CD8-positive, alpha-beta memory T cell (primary cell): Measurements from ENCODE around the gene TMEM18. TPM values are rescaled to one million over a fixed set of nuclear protein-coding genes. Genes with fewer than 3 reads are reported as not detected.

Experiments
- CTCF ChIA-PET: fragments of 350-600 bp; sonication (Branson Sonifier 250); formaldehyde crosslinking; loops from one replicate; lab custom pipeline; 2021; ENCODE audit warnings: antibody characterized with exemption; lab: Charles Lee
- POLR2A ChIA-PET: fragments of 350-600 bp; sonication (Branson Sonifier 250); formaldehyde crosslinking; loops from one replicate; lab custom pipeline; 2021; ENCODE audit warnings: antibody characterized with exemption; lab: Charles Lee
- DNase-seq, 5 donors: peaks; one replicate each; pipeline versions ENCODE4 v3.0.0 to v3.0.0-alpha.2; 2020 to 2022; ENCODE audit warnings: mixed read lengths in 1 of 5
- H3K27ac ChIP-seq: one replicate; pipeline ENCODE4 v1.7.0; 2013; ENCODE audit warnings: low read depth, mild to moderate bottlenecking, low read length, moderate library complexity
- H3K27me3 ChIP-seq: 2 replicates; pipeline ENCODE4 v1.7.0; 2013; ENCODE audit warnings: low read length, mild to moderate bottlenecking; ENCODE audit not compliant: insufficient read depth, poor library complexity, severe bottlenecking
- H3K36me3 ChIP-seq: 2 replicates; pipeline ENCODE4 v1.7.0; 2013; ENCODE audit warnings: mild to moderate bottlenecking, low read length, moderate library complexity; ENCODE audit not compliant: insufficient read depth
- H3K4me1 ChIP-seq: 2 replicates; pipeline ENCODE4 v1.7.0; 2013; ENCODE audit warnings: mild to moderate bottlenecking, low read length, moderate library complexity; ENCODE audit not compliant: insufficient read depth
- H3K4me3 ChIP-seq: 2 replicates; pipeline ENCODE4 v1.7.0; 2013; ENCODE audit warnings: mild to moderate bottlenecking, low read length
- H3K9me3 ChIP-seq: 2 replicates; pipeline ENCODE4 v1.7.0; 2013; ENCODE audit warnings: mild to moderate bottlenecking, low read length
- H3K27ac Mint-ChIP-seq, 8 donors: one replicate each; pipeline ENCODE4 v1.8.0; 2020 to 2021; ENCODE audit warnings: mixed read lengths in 8 of 8, mild to moderate bottlenecking in 6 of 8, inconsistent platforms in 3 of 8, moderate library complexity in 3 of 8
- H3K27me3 Mint-ChIP-seq, 2 donors: one replicate each; pipeline ENCODE4 v1.8.0; 2020 to 2021; ENCODE audit warnings: mixed read lengths in 2 of 2, mild to moderate bottlenecking in 1 of 2, moderate library complexity in 1 of 2
- H3K36me3 Mint-ChIP-seq, 3 donors: one replicate each; pipeline ENCODE4 v1.8.0; 2020 to 2021; ENCODE audit warnings: mixed read lengths in 3 of 3, inconsistent platforms in 1 of 3, mild to moderate bottlenecking in 1 of 3
- H3K4me1 Mint-ChIP-seq, 3 donors: one replicate each; pipeline ENCODE4 v1.8.0; 2020 to 2021; ENCODE audit warnings: mixed read lengths in 3 of 3, inconsistent platforms in 1 of 3, mild to moderate bottlenecking in 1 of 3
- H3K4me3 Mint-ChIP-seq, 7 donors: one replicate each; pipeline ENCODE4 v1.8.0; 2020 to 2021; ENCODE audit warnings: mixed read lengths in 7 of 7, mild to moderate bottlenecking in 6 of 7, moderate library complexity in 4 of 7, inconsistent platforms in 2 of 7
- H3K9me3 Mint-ChIP-seq, 5 donors: one replicate each; pipeline ENCODE4 v1.8.0; 2020 to 2022; ENCODE audit warnings: mixed read lengths in 5 of 5, mild to moderate bottlenecking in 3 of 5, moderate library complexity in 2 of 5, inconsistent platforms in 1 of 5
- polyA plus RNA-seq: library from polyadenylated mRNA; unstranded; fragments of 300-500 nt; fragmentation: Illumina TruSeq; gene quantifications from one replicate; pipeline ENCODE4 v1.2.3, GENCODE V29; 2021
- total RNA-seq, 2 experiments: library from RNA; stranded (reverse); gene quantifications; one replicate each; pipeline ENCODE4 v1.2.3, GENCODE V29; 2021

TMEM18 gene
- total and polyA plus RNA-seq, 3 experiments from 2014 or later = 20.7 to 23.3 (median 22.2) TPM

DNA sequence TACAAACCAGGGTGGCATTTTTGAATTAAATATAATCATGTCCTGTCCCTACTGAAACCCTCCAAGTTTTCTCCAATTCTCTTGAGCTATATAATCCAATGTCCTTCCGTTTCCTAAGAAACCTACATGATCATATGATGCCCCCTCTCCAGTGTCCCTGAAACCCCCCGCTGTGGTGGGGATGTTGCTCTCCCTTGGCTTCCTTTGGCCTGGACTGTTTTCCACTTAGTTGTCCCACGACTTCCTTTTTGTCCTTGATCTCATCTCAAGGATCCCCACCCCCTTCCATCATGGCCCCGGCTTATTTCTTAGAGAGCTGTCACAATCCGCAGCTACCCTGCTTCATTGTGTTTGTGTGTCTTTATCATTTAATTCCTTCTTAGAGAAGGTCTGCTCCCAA is 43.8 kb downstream of the TMEM18 start:
- peaks cover 6 to 13% of the 10 kb centered on the region in 2 donors for H3K27me3 Mint-ChIP-seq
- H3K36me3 Mint-ChIP-seq = no peaks in the 10 kb centered on the region
- H3K4me3 Mint-ChIP-seq = no peak overlapping the region
- Histone ChIP-seq H3K9me3 (no peaks in the 10 kb centered on the region), H3K4me1 (no peaks in the 10 kb centered on the region), H3K27ac (no peak overlapping the region), H3K4me3 (no peak overlapping the region), H3K27me3 (no peaks in the 10 kb centered on the region), H3K36me3 (no peaks in the 10 kb centered on the region)
- CTCF ChIA-PET = no interaction called here
- POLR2A ChIA-PET = no interaction called here
- no peak overlapping the region for H3K27ac Mint-ChIP-seq
- DNase-seq = no peak
- peaks cover 3 to 6% (median 5%) of the 10 kb centered on the region in 3 donors for H3K4me1 Mint-ChIP-seq
- H3K9me3 Mint-ChIP-seq = no peaks in the 10 kb centered on the region

- Mint-ChIP-seq H3K36me3 (no peaks in the 10 kb centered on the region), H3K9me3 (no peaks in the 10 kb centered on the region), H3K27ac (no peak overlapping the region), H3K4me1 (peaks cover 3 to 6% (median 5%) of the 10 kb centered on the region in 3 donors), H3K27me3 (peaks cover 10 to 19% of the 10 kb centered on the region in 2 donors), H3K4me3 (no peak overlapping the region)
- no peak overlapping the region for H3K27ac ChIP-seq
- CTCF ChIA-PET = no interaction called here
- H3K36me3 ChIP-seq = no peaks in the 10 kb centered on the region
- no peaks in the 10 kb centered on the region for H3K9me3 ChIP-seq
- no peak for DNase-seq
- H3K4me1 ChIP-seq = no peaks in the 10 kb centered on the region
- no peaks in the 10 kb centered on the region for H3K27me3 ChIP-seq
- POLR2A ChIA-PET = no interaction called here
- no peak overlapping the region for H3K4me3 ChIP-seq
These were observed 44.7 kb downstream of the TMEM18 start for GRCh38 chr2:632471-632870.

DNA sequence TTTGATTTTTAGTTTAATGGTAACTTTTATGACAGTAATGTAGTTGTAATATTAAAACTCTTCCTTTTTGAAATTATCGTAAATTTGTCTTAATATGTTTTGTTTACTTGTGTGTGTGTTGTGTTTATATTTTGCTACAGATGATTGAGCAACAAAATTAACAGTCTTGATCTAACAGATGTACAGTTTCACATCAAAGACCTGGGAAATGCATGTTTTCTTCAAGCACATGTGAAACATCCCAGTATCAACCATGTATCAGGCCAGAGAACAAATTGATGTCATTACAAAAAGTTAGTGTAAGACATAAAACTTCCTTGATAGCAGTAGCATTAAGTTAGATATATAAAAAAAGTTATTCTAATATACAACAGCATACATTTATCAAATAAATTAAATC is 45.5 kb downstream of the TMEM18 start:
- H3K9me3 ChIP-seq = no peaks in the 10 kb centered on the region
- Mint-ChIP-seq H3K4me3 (no peak overlapping the region), H3K9me3 (no peaks in the 10 kb centered on the region), H3K27ac (no peak overlapping the region), H3K4me1 (peaks cover 0 to 2% (median under 1%) of the 10 kb centered on the region in 3 donors), H3K27me3 (peaks cover 10 to 22% of the 10 kb centered on the region in 2 donors), H3K36me3 (no peaks in the 10 kb centered on the region)
- no peaks in the 10 kb centered on the region for H3K4me1 ChIP-seq
- POLR2A ChIA-PET = no interaction called here
- H3K4me3 ChIP-seq = no peak overlapping the region
- no peak for DNase-seq
- no peaks in the 10 kb centered on the region for H3K27me3 ChIP-seq
- no peak overlapping the region for H3K27ac ChIP-seq
- CTCF ChIA-PET = no interaction called here
- H3K36me3 ChIP-seq = no peaks in the 10 kb centered on the region

DNA sequence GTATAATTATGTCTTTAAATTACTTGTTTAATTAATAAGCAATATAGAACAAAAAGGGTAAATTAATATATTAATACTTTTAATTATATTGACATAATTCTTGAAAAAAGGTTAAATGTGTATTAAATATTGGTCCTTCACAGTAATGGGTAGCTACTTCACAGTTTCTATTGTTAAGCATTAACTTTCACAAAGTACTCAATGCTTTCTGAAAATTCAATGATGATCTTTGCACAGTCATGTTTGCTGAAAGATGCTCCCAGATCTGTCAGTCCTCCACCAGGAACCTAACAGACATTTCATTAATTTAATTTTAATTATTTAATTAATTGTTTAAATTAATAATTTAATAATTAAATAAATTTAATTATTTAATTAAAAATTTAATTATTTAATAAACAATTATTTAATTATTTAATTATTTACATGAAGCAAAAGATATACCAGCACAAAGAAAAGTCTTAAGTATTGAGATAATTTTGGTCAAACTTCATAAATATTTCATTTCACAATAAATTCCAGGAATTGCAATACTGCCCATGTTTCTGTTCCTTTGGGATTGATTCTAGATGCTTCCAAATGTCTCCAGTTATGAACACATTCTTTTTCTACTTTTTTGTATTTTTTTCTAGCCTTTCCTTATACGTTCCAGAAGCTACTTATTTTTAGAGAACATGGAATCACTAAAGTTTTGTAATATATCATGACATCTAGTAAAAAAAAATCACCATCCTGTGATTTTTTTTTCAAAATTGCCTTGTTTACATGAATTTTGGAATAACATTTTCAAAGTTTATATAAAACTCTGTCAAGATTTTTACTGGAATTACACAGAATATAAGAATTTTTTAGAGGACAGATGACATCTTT is 46.5 kb downstream of the TMEM18 start:
- no peaks in the 10 kb centered on the region for H3K4me1 Mint-ChIP-seq

GRCh38 chr2:629961-630360 is 47.2 kb downstream of the TMEM18 start:
- Histone ChIP-seq H3K27ac (no peak overlapping the region), H3K4me3 (no peak overlapping the region), H3K36me3 (no peaks in the 10 kb centered on the region), H3K27me3 (no peaks in the 10 kb centered on the region), H3K4me1 (no peaks in the 10 kb centered on the region), H3K9me3 (no peaks in the 10 kb centered on the region)
- H3K4me3 Mint-ChIP-seq = no peak overlapping the region
- peaks cover 8 to 24% of the 10 kb centered on the region in 2 donors for H3K27me3 Mint-ChIP-seq
- H3K36me3 Mint-ChIP-seq = no peaks in the 10 kb centered on the region
- no peaks in the 10 kb centered on the region for H3K9me3 Mint-ChIP-seq
- ChIA-PET POLR2A (no interaction called here), CTCF (no interaction called here)
- H3K27ac Mint-ChIP-seq = no peak overlapping the region
- no peaks in the 10 kb centered on the region for H3K4me1 Mint-ChIP-seq
- no peak for DNase-seq

More for the DNA sequence above, 46.5 kb downstream of the TMEM18 start:
- no peak for DNase-seq
- no peak overlapping the region for H3K27ac ChIP-seq
- CTCF ChIA-PET = no interaction called here
- no peaks in the 10 kb centered on the region for H3K27me3 ChIP-seq
- POLR2A ChIA-PET = no interaction called here
- Mint-ChIP-seq H3K36me3 (no peaks in the 10 kb centered on the region), H3K27me3 (peaks cover 8 to 19% of the 10 kb centered on the region in 2 donors), H3K27ac (no peak overlapping the region), H3K4me3 (no peak overlapping the region), H3K9me3 (no peaks in the 10 kb centered on the region)
- H3K9me3 ChIP-seq = no peaks in the 10 kb centered on the region
- H3K4me1 ChIP-seq = no peaks in the 10 kb centered on the region
- no peak overlapping the region for H3K4me3 ChIP-seq
- no peaks in the 10 kb centered on the region for H3K36me3 ChIP-seq

DNA sequence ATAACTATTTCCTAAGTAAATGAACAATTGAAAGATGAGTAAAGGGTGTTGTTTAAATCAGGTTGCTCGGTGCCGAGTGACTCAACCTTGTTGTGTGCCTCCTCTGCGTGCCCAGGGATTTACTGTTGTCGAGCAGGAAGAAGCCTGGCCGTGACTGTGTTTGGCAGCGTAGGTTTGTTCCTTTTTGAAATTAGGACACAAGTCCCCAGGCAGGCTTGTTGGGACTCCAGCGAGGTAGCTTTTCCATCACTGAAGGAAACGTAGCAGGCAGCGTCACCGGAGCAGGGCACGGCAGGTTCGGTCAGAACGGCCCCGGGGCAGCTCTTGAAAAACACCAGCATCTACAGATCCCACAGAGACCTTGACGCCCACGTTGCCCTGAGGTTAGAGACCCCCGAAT is 48.6 kb downstream of the TMEM18 start:
- H3K27me3 ChIP-seq = no peaks in the 10 kb centered on the region
- H3K4me3 Mint-ChIP-seq = no peak overlapping the region
- CTCF ChIA-PET = no interaction called here
- H3K4me1 Mint-ChIP-seq = no peaks in the 10 kb centered on the region
- no peaks in the 10 kb centered on the region for H3K36me3 ChIP-seq
- no peaks in the 10 kb centered on the region for H3K4me1 ChIP-seq
- no peak overlapping the region for H3K27ac ChIP-seq
- H3K4me3 ChIP-seq = no peak overlapping the region
- no peaks in the 10 kb centered on the region for H3K36me3 Mint-ChIP-seq
- no peak for DNase-seq
- H3K27ac Mint-ChIP-seq = no peak overlapping the region
- POLR2A ChIA-PET = no interaction called here
- peaks cover 8 to 22% of the 10 kb centered on the region in 2 donors for H3K27me3 Mint-ChIP-seq
- H3K9me3 Mint-ChIP-seq = no peaks in the 10 kb centered on the region
- no peaks in the 10 kb centered on the region for H3K9me3 ChIP-seq

DNA sequence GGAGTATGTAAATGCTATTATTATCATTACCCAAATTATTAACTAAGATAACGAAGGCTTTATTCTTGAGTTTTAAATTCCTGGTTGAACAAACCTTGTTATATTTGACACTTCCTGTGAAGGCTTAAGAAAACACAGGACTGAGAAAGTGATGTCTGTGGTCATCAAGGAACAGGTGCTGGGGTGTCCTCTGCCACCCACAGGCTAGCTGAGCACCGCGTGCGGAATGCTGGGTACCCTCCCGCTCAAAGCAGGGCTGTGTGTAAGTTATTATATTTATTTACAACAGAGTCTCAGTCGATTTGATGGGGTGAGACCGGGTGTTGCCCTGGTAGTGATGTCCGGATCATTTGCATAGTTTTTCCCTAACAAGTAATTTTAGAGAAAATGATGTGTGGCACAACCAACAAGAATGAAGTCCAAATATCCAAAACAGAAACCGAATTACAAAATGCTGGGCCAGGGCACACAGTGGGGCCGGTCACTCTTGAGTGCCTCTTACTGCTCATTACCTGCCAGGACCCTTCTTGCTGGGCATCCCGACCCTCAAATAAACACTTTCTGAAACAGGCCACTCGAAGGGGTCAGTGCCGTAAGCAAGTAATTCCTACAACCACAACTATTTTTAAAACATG is 49.2 kb downstream of the TMEM18 start:
- no peak overlapping the region for H3K4me3 ChIP-seq
- Mint-ChIP-seq H3K27me3 (peaks cover 8 to 22% of the 10 kb centered on the region in 2 donors), H3K27ac (no peak overlapping the region), H3K9me3 (no peaks in the 10 kb centered on the region), H3K4me1 (no peaks in the 10 kb centered on the region), H3K36me3 (no peaks in the 10 kb centered on the region), H3K4me3 (no peak overlapping the region)
- no peaks in the 10 kb centered on the region for H3K36me3 ChIP-seq
- POLR2A ChIA-PET = no interaction called here
- H3K27ac ChIP-seq = no peak overlapping the region
- no peaks in the 10 kb centered on the region for H3K4me1 ChIP-seq
- no peak for DNase-seq
- H3K9me3 ChIP-seq = no peaks in the 10 kb centered on the region
- CTCF ChIA-PET = no interaction called here
- no peaks in the 10 kb centered on the region for H3K27me3 ChIP-seq

- peaks cover 8 to 22% of the 10 kb centered on the region in 2 donors for H3K27me3 Mint-ChIP-seq
- no peak overlapping the region for H3K27ac Mint-ChIP-seq
These were observed 49.9 kb downstream of the TMEM18 start for GRCh38 chr2:627340-627709.

More at GRCh38 chr2:627340-627709, 49.9 kb downstream of the TMEM18 start:
- Mint-ChIP-seq H3K4me3 (no peak overlapping the region), H3K9me3 (no peaks in the 10 kb centered on the region), H3K36me3 (no peaks in the 10 kb centered on the region), H3K4me1 (no peaks in the 10 kb centered on the region)
- no peaks in the 10 kb centered on the region for H3K36me3 ChIP-seq
- no peak overlapping the region for H3K27ac ChIP-seq
- no peaks in the 10 kb centered on the region for H3K4me1 ChIP-seq
- CTCF ChIA-PET = no interaction called here
- H3K9me3 ChIP-seq = no peaks in the 10 kb centered on the region
- no peak overlapping the region for H3K4me3 ChIP-seq
- POLR2A ChIA-PET = no interaction called here
- H3K27me3 ChIP-seq = no peaks in the 10 kb centered on the region
- DNase-seq = no peak
